Endothelial cell of hepatic sinusoid (primary cell): ENCODE measurements around the gene RALGDS.

Source experiments
- in situ Hi-C: cut with HindIII; loops from 2 replicates; pipeline ENCODE4 v1.10.0; 2017; ENCODE audit warnings: low sequenced_read_pairs

The RALGDS gene

GRCh38 chr9:133120501-133121197, 391 bp downstream of the RALGDS start:
- in situ Hi-C loops = no loop called here

- in situ Hi-C loops = loop anchor here (5.0 kb wide), 2 partner anchors 43 to 83 kb away; no protein-coding TSS in a partner anchor
Observed at GRCh38 chr9:133119846-133120500, 1.1 kb downstream of the RALGDS start.

- in situ Hi-C loops = loop anchor here (5.0 kb wide), 2 partner anchors 42 to 82 kb away; no protein-coding TSS in a partner anchor
Observed at GRCh38 chr9:133119103-133119845, 1.8 kb downstream of the RALGDS start.

GRCh38 chr9:133118568-133118967, 2.5 kb downstream of the RALGDS start:
- in situ Hi-C loops = loop anchor here (5.0 kb wide), 2 partner anchors 41 to 81 kb away; no protein-coding TSS in a partner anchor

GRCh38 chr9:133118179-133118520, 2.9 kb downstream of the RALGDS start:
- in situ Hi-C loops = loop anchor here (5.0 kb wide), 2 partner anchors 41 to 81 kb away; no protein-coding TSS in a partner anchor

- in situ Hi-C loops = loop anchor here (5.0 kb wide), 2 partner anchors 40 to 80 kb away; no protein-coding TSS in a partner anchor
Observed at GRCh38 chr9:133117271-133118178, 3.5 kb downstream of the RALGDS start.

GRCh38 chr9:133116346-133117231, 4.5 kb downstream of the RALGDS start:
- in situ Hi-C loops = loop anchor here (5.0 kb wide), 2 partner anchors 39 to 79 kb away; no protein-coding TSS in a partner anchor

- in situ Hi-C loops = loop anchor here (5.0 kb wide), 2 partner anchors 38 to 78 kb away; no protein-coding TSS in a partner anchor
Observed at GRCh38 chr9:133115604-133116345, 5.3 kb downstream of the RALGDS start.

- in situ Hi-C loops = loop anchor here (5.0 kb wide), 2 partner anchors 38 to 78 kb away; no protein-coding TSS in a partner anchor
Observed at GRCh38 chr9:133114886-133115603, 6.0 kb downstream of the RALGDS start.

- in situ Hi-C loops = no loop called here
Observed at GRCh38 chr9:133113949-133114885, 6.8 kb downstream of the RALGDS start.

- in situ Hi-C loops = no loop called here
Observed at GRCh38 chr9:133113163-133113948, 7.7 kb downstream of the RALGDS start.

GRCh38 chr9:133112663-133113026, 8.4 kb downstream of the RALGDS start:
- in situ Hi-C loops = no loop called here

- in situ Hi-C loops = no loop called here
Observed at GRCh38 chr9:133111808-133112662, 9.0 kb downstream of the RALGDS start.

- in situ Hi-C loops = no loop called here
Observed at GRCh38 chr9:133109931-133110650, 10.9 kb downstream of the RALGDS start.
